Measurements from ENCODE around the gene ITIH1.

The ITIH1 gene

GRCh38 chr3:52789746-52790040, 12.3 kb downstream of the ITIH1 start:
- DNase-seq (ENCODE audit: low read depth in 2 of 2), result no peak

DNA sequence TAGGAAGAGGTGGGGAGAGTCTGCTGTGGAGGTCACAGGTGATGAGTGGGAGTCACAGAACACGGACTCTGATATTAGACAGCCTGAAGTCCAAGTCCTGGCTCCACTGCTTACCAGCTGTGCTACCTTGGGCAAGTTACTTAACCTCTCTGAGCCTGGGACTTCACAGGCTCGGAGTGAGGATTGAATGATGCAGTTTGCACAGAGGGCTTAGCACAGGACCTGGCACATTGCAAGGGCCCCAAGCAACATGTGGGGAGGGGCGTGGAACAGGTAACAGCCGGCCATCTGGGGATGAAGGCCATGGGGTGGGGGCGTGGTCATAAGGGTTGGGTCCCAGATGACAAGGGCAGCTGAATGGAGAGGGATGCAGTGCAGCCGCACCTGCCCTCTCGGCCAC, 12.9 kb downstream of the ITIH1 start:
- DNase-seq (ENCODE audit: low read depth in 2 of 2), result no peak

- no peak for DNase-seq (ENCODE audit: low read depth in 2 of 2)
Measured at GRCh38 chr3:52790741-52791140, 13.3 kb downstream of the ITIH1 start.

GRCh38 chr3:52791366-52791765, 14.0 kb downstream of the ITIH1 start:
- DNase-seq (ENCODE audit: low read depth in 2 of 2), result no peak

GRCh38 chr3:52791928-52792327, 14.5 kb downstream of the ITIH1 start:
- no peak for DNase-seq (ENCODE audit: low read depth in 2 of 2)

DNA sequence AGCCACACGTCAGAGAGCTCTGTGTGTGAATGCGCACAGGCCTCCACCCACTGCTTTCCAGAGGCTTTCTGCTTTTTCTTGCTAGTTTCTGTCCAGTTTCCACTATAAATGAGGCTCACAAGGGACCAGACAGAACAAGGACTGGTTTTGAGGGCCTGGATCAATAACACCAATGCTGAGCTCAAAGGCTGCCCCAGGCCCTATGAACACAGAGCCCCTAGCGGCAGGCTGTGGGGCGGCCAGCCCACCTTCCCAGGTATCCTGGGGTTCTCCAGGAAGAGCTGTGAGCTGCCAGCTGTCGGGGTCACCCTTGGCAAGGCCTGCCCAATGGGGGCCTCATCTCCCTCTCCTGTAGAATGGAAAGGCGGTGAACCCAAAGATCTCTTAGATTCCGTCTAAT, 15.0 kb downstream of the ITIH1 start:
- DNase-seq (ENCODE audit: low read depth in 2 of 2), result no peak

GRCh38 chr3:52792961-52793695, 15.7 kb downstream of the ITIH1 start:
- DNase-seq (ENCODE audit: low read depth in 2 of 2), result no peak

GRCh38 chr3:52793702-52794611, 16.6 kb downstream of the ITIH1 start:
- DNase-seq (ENCODE audit: low read depth in 2 of 2), result no peak

DNA sequence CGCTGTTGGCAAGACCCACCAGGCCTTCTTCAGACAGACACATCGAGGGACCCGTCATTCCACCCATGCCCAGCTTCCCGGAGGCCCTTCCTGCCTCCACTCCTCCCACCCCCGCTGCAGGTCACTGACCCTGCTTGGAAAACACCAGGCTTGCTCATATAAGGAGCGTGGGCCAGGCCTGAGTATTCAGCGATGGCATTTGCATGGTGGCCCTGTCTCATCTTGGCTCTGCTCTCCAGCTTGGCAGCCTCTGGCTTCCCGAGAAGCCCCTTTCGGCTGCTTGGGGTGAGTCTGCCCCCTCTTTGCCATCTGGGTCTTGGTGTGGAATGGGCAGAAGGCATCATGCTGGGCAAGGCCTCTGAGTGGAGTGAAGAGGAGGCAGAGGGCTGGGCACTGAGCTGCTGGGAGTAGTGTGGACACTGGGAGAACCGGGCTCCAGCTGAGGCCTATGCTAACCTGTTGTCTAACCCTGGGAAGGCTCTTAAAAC, 17.3 kb downstream of the ITIH1 start, which contains the start of gene ITIH3:
ITIH3 (plus strand) TSS at position 185 of the 488 bp plus-strand sequence; CDS start at position 193, 8 bp downstream.
- no peak for DNase-seq (ENCODE audit: low read depth in 2 of 2)

DNA sequence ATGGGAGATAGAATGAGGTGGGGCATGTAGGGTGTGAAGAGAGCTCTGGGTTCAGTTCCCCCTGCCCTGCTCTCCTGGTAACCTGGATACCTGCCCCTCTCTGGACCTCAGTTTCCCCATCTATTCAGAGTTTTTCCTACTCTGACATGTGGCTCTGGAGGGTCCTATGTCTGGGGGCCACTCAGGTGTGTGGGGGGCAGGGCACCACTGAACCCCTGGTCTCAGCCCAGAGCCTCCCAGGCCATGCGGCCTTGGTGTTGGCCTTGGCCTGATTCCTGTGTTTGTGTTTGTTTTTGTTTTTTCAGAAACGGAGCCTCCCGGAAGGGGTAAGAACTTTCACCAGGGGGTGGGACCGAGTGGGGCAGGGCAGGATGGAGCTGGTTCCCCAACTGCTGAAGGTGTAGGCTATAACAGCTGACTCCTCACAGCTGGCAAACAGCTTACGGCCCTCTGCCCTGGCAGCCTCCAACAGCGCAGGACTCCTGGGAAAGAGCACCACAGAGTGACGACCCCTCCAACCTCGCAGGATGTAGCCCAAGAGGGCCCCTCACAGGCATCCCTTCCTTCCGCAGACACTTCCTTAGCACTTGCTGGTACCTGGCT, 18.0 kb downstream of the ITIH1 start:
- DNase-seq (ENCODE audit: low read depth in 2 of 2), result no peak

- DNase-seq (ENCODE audit: low read depth in 2 of 2), result no peak
Measured at GRCh38 chr3:52796411-52796810, 19.0 kb downstream of the ITIH1 start.

GRCh38 chr3:52798376-52798977, 21.1 kb downstream of the ITIH1 start:
- no peak for DNase-seq (ENCODE audit: low read depth in 2 of 2)

- DNase-seq (ENCODE audit: low read depth in 2 of 2), result no peak
Measured at GRCh38 chr3:52798978-52799476, 21.6 kb downstream of the ITIH1 start.

DNA sequence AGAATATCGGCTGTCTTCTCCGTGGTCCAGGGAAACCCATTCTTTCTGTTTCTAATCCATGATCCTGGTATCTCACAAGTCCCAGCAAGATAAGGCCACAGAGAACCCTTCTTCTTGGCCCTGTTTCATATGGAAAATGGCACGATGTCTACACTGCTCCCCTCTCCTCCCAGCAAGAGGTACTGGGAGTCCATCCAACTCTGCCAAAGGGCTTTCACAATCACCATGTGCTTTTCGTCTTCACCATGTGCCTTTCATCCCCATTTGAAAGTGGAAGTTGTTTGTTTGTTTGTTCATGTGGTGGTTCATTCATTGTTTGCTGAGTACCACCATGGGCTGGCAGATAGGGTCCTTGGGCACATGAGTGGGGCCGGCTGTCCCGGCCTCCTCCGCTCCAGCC, 22.7 kb downstream of the ITIH1 start:
- DNase-seq (ENCODE audit: low read depth in 2 of 2), result no peak

DNA sequence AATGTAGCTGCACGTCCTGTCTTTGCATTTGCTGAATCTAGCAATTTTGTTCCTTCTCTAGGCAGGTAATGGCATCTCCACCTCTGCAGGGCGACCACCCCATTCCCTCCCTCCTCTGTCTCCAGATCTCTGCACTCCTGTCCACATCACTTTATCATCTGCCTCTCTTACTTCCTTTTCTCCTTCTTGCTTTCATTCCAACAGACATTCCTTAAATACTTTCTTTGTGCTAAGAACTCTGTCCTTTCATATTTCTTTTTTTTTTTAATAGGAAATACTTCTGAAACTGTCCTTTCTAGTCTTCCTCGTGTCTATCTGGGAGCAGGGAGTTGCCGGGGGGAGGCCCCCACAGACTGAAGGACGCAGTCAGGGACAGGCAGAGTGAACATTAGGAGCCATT, 24.4 kb downstream of the ITIH1 start:
- DNase-seq (ENCODE audit: low read depth in 2 of 2), result no peak

DNA sequence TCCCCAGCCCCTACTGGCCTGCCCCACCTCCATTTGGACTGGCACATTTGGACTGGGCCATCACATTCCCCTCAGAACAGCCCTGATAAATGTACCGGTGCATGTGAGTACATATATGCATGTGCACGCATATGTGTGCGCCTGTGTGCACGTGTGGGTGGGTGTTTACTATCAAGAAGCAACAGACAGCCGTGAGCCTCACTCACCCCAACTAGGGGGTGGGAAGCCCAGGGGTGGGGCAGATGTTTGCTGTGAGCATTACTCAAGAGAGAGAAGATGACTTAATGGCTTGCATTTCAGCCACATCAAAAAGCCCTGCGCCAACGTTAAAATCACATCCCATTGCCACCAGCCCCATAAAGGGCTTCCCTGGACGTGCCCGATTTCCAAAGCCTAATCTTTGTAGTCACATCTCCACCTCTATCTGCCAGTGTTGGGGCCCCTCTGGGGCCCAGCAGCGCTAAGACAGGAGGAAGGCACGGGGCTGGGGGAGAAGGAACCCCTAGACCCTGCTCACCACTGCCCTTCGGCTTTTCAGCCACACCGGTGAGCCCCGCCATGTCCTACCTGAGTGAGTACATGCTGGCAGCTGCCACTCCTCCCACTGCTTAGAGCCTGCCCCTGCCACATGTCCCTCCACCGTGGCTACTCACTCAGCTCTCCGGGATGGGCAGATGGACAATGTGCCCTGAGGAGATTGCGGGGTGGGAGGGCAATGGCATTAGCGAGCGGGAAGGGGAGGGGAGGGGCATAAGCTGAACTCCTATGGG, 28.1 kb downstream of the ITIH1 start:
- DNase-seq (ENCODE audit: low read depth in 2 of 2), result no peak

GRCh38 chr3:52809149-52809548, 31.8 kb downstream of the ITIH1 start:
- no peak for DNase-seq (ENCODE audit: low read depth in 2 of 2)

- DNase-seq (ENCODE audit: low read depth in 2 of 2), result no peak
Measured at GRCh38 chr3:52809662-52810377, 32.4 kb downstream of the ITIH1 start.

DNA sequence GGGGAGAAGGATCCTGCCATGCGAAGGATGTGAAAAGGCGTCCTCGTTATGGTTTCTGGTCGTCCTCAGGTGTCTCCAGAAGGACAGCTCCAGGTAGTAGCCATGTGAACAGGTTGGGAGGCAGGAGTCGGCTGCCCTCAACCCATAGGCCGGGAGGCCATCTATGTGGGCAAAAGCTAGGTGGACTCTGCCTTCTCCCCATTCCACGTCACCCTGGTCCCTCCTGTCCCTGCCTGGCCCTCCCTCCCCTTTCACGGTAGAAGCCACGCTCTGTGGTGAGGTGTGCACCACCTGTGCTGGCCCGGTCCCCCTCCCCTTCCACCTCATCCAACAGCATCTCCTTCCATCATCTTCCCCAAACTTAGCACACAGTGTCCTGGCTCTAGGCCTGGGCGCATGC, 33.5 kb downstream of the ITIH1 start:
- DNase-seq (ENCODE audit: low read depth in 2 of 2), result no peak

DNA sequence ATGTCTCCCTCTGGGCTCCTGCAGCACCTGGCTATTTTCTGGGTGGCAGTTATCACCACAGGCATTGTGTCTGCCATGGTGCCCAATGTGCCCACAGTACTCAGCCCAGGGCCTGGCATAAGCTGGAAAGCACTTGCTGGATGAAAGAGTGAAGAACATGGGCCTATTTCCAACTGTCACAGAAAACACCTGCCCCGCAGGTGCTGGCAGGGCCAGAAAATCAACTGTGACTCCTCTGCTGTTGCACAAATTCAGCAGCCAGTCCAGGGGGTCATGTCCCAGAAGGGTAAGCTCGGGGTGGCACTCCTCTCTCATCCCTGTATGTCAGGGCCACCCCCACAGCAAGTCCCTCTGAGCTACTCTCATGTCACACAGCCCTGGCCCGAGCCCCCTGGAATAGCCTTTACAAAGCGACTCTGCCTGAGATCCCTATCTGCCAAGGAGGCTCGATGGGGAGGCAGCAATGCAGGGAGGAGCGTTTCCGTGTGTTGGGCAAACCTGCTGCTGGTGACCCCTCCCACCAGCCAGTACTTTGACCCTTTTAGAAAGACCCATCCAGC, 34.1 kb downstream of the ITIH1 start:
- no peak for DNase-seq (ENCODE audit: low read depth in 2 of 2)
